HG03469 (cell line): Measurements from ENCODE around the gene PBX1.

Source experiments
- ATAC-seq: cut with Tn5 transposase; IDR thresholded peaks from one replicate; pipeline ENCODE4 v1.9.1; 2021; ENCODE audit warnings: mild to moderate bottlenecking, moderate library complexity, moderate number of reproducible peaks; ENCODE audit not compliant: unreplicated experiment

The PBX1 gene

DNA sequence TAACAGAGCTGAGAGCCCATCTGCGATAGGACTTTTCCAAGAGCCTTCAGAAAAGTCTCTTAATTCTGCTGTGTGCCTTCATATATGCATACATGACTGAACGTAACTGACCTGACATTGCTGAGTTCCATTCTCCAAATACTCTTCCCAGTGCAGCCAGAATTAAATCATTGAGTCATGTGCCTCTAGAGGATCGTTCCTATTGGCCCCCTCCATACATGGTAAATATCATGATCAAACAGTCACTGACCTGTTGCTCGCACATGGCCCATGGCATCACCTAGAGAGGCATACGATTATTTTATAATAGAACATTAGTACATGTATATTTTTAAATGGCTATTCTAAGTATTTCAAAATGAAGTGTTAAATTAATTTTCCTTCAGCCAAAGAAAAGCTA, 186.8 kb downstream of the PBX1 start:
- ATAC-seq: no peak

DNA sequence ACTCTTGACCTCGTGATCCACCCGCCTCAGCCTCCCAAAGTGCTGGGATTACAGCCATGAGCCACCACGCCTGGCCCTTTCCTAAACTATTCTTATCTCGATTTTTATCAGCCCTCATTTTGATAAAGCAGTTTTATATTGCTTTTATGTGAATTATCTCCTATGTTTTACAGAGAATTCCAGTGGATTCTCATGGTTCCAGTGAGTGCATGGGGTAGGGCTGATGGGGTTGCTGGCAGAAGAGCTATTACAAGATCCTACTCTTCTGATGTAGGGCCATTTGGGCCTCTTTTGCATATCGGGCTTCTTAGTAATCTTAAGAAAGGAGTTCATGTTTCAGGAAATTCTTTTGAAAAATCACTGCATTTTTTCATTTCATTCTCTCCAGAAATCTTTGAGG, 187.6 kb downstream of the PBX1 start:
- no peak for ATAC-seq

DNA sequence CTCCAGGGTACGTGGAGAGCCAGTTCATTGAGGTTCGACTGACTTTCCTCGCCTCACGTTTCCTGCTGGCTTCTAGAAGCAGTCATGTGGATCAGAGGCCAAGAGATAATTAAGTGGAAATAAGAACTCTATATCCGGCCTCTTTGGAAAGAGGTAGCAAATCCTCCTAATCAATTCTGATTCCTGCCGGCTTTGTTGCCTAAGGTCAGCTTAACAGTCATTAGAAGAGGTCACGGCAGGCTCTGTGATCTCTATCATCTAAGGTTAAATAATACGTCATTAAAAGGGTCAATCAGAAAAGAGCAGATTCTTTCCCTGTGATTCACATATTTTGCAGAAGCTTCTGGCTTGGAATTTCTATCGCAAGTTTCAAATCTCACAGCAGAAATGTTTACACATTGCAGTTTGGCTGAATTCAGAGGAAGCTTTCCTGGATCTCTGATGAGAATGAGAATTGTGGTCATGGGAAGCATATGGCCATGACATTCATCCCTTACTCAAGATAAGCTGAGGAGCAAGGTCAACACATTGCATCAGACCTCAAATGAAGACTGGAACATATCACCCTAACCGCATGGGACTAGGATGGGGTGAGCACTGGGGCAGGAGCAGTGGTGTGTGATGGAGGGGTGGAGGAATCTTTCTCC, 189.4 kb downstream of the PBX1 start:
- no peak for ATAC-seq

DNA sequence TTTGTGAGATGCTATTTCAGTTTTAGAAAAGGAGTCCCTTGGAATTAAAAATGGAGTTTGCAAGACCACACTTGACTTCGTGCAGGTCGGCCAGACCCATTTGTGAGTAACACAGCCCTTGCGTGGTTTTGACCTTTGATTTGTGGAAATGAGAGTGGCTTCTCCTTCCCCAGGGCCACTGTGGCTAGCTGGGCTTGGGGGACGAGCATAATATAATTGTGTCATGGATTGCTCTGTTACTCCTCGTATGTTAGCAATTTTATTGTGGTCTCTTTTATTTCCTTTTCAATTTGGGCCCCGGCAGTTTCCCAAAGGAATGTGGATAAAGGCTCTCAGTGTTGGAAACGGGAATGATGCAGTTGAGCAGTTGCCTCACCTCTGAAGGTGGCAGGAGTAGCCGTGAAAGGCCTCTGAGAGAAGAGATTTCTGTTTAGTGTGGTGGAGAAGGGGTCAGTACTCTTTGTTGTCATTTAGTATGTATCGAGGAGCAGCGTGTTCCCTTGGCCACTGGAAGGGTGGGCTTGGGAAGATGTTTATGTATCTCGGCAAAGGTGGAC, 194.6 kb downstream of the PBX1 start:
- no peak for ATAC-seq

DNA sequence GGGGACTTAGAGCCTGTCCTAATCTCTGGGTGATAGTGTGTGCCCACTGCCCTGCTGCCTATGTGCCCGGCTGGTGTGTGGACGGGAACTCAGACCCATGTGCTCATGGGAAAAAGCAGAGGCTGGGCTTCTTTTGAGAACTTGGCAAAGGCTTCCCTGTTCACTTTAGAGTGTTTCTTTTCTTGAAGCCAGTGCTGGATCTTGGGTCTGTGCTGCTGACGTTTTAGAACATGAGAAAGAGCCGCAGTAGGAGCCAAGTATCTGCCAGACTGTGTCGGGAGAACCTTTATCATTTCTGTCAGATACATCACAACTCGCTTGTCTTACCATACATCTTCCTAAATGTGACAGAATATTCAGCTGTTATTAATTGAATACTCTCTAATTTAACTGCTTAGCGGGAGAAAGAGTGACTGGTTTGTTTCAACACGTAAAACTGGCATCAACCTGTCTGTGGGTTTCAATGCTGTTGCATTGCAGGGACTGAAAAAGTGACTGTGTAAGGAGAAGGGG, 195.2 kb downstream of the PBX1 start:
- no peak for ATAC-seq

DNA sequence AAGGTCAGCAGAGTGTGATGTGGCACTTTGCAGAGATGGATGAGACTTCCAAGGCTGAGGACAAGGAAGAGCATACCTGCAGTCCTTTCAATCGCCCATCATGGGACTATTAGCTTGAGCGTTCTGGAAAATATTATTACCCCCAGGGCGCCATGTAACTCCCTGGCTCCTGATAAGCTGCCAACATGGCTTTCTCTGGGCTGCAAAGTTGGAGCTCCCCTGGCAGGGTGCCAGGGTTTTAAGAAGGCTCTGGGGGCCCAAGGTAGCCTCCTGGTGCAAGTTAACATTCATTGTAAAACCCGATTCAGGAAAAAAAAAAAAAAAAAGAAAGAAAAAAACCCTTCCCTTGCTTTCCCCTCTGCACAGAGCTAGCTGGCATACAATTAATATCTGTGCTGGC, 196.7 kb downstream of the PBX1 start:
- no peak for ATAC-seq

DNA sequence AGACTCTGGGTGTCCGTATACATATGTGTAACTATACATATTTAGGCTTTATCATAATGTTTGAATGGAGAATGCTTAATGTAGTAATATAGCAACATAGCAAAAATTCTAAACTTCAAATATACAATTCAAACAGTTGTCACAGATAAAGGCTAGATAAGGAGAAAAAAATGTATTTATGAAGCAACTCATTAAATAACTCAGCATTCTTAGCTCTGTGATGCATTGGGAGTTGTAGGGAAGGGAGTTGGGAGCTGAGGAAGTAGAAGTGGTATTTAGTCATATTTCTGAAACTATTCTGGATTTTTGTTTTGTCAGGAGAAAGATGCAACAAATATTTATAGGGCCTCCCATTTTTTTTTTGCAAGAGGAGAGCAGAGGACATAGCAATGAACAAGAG, 197.8 kb downstream of the PBX1 start:
- ATAC-seq: no peak

DNA sequence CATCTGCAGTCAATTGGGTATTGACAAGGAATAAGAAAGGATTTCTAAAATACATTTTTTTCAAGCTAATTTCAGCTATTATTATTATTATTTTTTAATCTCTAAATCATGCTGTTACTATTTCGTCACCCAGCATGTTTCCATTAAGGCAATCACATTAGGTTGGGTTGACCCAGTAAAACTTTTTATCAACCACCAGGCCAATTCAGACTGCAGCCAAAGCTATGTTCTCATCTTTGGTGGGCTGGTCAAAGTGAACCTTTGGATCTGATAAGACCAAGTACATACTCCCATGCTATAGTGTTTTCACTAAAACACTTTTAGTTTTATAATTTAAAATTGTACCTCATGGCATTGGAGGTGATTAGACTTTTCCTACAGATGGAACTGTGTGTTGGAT, 198.6 kb downstream of the PBX1 start:
- no peak for ATAC-seq

DNA sequence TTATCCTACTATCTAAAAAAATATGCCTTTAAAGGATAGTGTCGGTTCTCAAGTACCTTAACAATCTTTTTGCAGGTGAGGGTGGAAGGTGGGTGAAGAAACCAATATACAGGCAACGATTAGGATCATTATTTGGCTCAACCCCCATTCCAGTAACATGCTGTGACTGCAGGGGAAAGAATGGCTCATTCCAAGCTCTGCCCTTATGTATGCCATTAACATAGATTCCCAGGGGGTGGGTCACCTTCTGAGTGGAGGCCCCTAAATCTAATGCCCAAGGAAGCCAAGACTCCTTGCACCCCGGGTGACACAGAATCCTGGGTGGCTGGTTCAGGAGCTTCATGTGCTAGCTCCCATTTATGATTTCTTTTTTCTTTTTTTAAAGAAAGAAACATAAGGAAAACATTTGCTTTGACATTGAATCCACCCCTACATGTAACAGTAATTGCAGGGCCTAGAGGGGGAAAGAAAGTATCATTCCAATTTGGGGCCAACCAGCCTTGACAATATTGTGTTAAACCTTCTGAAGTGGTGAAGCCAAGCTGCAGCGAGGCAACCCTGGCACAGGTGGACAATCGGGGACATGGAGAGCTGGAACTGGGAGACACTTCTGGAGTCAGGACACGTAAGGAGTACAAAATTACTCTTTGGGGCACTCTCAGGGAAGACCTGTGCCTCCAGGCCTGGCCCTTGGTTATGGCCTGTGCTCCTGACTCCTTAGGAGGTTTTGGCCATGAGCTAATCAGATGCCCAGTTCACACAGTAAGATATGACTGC, 200.3 kb downstream of the PBX1 start:
- ATAC-seq: no peak

DNA sequence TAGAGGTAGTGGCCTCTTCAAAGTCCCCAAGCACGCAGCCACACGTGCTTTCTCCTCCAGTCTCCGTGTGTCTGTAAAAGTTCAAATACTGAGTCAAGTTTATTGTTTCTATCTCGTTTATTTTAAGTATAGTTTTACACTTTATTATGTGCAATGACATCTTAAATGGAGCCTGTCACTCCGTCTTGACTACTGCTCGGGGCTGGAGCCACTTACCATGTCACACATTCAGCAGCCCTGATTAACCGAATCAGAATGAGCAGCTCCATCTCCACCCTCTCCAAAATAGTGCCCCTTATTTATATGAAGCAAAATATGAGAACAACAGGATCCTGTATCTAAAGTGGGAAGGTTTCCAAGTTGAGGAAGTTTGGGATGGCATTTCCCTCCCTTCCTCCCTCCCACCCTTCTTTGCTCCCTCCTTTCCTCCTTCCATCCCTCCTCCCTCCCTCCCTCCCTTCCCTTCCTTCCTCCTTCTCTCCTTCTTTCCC, 201.0 kb downstream of the PBX1 start:
- ATAC-seq: no peak

DNA sequence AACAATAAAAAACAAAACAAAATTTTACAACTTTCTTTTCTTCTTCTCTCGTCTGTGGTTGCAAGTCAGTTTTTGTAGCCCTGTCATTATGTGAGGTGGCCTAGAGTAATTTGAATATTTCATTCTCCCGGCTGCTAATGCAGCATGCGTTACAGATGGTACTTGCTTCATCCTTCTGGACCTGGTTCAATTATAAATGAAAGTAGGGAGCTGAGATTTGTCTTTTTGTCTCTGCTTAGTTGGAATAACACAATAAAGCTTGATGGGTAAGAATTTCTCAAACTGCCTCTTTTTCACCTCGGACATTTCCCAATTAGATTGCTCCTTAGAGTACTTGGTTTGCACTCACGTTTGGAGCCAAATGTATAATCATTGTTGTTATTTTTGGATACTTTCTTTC, 201.6 kb downstream of the PBX1 start:
- ATAC-seq: no peak

DNA sequence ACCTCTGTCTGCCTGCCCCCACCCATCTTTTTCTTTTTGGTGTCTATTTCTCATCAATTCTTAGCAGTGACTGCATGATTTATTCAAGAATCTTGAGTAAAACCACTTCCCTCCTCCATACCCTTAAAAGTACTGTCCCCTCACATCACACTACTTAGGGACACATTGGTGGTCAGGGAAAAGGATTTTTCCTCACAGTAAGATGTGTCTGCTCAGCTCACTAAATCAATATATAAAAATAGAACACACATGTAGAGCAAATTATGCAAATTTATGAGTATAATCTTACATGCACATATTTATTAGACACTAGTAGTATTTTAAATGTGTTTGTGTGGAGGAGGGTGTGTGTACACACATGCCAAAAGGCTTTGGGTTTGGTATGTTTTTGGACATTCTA, 202.0 kb downstream of the PBX1 start:
- ATAC-seq: no peak

DNA sequence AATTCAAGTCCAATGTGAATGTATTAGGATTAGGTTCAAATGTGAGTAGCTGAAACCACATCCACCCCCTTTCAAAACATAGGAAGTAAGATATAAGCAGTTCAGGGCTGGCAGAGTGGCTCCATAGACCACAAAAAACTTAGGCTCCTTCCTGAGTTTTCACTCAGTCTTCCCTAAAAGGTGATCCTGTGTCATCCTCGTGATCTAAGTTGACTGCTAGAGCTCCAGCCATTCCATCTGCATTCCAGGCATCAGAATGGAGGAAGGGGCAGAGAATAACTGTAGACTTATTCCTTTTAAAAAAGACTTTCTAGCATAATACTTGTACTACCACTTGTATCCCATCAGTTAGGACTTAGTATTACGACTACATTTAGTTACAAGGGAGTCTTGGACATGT, 204.1 kb downstream of the PBX1 start:
- no peak for ATAC-seq

DNA sequence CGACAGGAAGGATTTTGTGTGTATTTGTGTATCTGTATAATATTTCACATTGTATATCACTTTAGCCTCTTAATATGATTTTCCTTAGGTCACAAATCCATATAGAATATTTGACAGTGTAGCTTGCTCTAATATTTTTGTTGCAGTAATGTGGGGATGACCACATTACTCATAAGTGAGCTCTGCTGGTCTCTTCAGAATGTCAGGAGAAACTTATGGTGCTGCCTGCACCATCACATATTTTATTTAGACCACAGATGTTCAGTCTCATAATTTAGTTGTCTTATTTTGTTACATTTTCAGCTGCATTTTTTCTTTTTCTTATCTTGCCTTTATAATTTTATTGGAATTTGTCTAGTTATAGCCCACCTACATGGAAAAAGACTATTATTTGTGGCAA, 205.3 kb downstream of the PBX1 start:
- ATAC-seq: no peak

DNA sequence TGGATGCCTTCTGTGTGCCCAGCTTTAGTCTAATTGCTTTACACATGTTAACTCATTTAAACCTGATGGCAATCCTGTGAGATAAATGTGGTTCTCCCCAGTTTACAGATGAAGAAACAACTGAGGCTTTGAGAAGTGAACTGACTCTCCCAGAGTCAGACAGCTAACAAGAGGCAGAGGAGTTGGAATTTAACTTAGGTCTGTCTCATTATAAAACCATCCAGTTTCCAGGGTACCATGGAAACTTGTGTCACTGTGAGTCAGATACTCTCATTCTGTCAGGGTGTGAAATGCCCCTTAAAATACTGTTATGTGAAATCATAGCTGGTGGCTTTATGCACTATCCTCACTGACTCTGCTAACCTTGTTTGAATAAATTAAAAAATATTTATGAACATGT, 206.6 kb downstream of the PBX1 start:
- ATAC-seq: no peak

DNA sequence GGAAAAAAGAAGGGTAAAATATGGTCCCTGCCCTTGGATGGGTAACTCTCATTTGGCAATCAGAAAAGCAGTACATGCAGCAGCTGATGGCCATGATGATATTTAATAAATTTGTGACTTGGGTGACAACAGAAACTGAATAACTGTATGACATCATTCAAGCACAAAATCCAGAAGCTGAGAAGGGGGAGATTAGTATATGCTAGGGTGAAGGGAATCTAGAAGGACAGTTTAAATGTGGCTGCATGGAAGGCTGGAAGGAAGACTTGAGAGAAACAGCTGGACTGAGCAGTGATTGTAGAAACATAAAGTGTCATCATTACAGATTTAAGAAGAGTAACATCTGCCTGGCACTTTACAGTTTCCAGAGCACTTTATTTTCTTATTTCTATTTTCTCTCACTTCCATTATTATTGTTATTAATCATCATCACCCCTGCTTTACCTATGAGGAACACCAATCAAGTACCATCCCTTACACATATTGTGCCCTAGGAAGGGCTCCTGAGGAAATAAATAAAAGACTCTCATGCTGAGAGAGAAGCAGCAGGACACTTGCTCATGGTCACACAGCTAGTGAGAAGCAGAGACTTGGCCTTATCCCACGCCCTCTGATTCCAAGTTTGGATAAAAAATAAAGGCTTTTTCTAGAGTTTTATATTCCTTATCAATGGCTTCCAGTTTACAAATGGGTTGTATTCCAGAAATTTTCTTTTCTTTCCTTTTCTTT, 207.2 kb downstream of the PBX1 start:
- ATAC-seq: no peak

DNA sequence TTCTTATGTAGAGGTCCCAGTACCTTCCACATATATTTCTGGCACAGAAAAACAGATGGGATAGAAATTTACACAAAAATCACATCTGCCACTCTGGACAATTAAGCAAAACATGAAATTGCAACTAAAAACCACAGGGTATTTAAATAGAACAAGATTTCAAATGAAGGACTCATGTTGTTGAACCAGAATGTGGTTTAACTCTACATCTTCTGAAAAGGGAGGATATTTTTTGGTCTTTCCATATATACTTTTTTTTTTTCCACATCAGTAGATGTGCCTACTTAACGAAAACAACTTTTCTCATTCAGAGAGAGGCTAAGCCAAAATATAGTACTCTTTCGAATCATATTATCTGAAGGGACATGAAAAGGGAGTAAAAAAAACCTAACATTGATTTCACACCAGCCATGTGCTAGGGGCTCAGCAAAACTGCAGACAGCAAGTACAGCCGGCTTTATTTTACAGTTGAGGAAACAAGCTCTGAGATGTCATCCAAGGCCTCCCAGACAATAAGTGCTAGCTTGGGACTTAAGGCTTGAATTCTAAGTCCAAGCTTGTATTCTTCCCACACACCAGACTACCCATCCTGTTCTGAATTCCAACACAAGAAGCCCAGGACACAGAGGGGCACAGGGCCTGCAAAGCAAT, 208.9 kb downstream of the PBX1 start:
- no peak for ATAC-seq

DNA sequence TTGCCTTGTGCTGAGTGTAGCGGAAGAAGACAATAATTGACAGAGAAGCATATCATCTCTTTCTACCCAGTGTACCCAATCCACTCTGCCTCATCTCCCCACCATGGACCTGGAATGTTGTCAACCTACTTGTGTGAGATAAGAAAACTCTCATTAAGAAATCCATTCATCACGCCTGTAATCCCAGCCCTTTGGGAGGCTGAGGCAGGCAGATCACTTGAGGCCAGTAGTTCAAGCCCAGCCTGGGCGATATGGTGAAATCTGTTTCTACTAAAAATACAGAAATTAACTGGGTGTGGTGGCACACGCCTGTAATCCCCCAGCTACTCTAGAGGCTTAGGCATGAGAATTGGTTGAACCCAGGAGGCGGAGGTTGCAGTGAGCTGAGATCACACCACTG, 209.6 kb downstream of the PBX1 start:
- ATAC-seq: no peak

DNA sequence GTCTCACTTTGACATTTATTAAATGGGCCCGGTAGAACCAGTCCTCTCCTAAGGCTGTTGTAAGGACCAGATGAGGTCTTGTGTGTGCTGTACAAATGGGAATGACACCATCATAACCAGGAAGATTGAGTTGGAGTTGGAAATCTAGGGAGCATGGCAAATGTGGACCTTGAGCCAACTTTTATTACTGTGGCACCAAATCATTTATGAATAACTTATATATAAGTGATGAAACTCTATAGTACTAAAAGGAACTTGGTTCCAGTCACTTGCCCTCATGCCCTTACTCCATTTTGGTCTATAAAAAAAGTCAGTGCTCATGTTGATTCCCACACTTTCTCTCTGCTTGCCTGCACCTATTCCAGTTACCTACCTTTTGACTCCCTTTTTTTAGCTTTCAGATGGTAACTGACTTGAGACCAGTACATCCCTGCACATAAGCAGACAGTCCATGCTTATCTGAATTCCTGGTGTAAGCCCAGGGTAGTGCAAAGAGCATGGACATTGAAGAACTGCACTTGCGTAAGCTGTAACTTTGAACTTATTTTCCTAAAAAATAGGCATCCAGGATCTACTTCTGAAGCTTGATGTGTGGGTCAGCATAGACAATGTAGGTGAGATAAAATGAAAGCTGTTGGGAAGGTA, 210.6 kb downstream of the PBX1 start:
- no peak for ATAC-seq

DNA sequence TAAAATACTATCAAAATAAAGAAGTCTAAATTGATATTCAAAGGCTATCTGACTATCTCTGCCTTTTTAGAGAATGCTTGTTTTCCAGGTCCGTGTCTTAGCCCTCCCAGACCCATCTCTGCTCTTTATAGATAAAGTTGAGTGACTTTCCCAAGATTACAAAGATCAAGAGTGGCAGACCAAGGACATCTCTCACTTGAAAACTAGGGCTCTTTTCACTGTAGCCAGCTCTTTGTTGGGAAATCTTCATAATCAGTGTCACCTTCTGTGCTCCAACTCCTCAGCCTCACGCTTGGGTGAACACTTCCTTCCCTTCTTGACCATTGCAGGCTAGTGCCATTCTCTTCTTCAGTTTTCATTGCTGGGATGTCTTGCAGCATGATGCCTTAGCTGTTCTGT, 211.1 kb downstream of the PBX1 start:
- no peak for ATAC-seq
